GM12891 (cell line): ENCODE data around the gene ETNK1. TPM values are rescaled to one million over a fixed set of nuclear protein-coding genes. Genes with fewer than 3 reads are reported as not detected.
"Not testable (repeated sequence)": the region's sequence is repeated elsewhere in the genome, so short reads cannot be mapped to it uniquely, and the experiment has no call there.

Experiments
- DNase-seq: peaks from one replicate; pipeline ENCODE4 v3.0.0; 2011; ENCODE audit warnings: low spot score; ENCODE audit not compliant: insufficient read length
- FAIRE-seq: peaks from 2 replicates; lab custom pipeline; 2011; peaks lifted over from hg19 to GRCh38; lab: Jason Lieb, UNC
- PAX5 ChIP-seq: IDR thresholded peaks from 2 replicates; pipeline ENCODE4 v1.6.1; 2011; ENCODE audit warnings: low read length, moderate library complexity, mild to moderate bottlenecking; ENCODE audit not compliant: insufficient read depth, severe bottlenecking
- POLR2A ChIP-seq: IDR thresholded peaks from 2 replicates; pipeline ENCODE4 v1.6.1; 2011; ENCODE audit warnings: low read depth, low read length, control low read depth
- POLR2AphosphoS5 ChIP-seq: IDR thresholded peaks from 2 replicates; pipeline ENCODE4 v1.6.1; 2011; ENCODE audit warnings: low read depth, low read length, control low read depth
- POU2F2 ChIP-seq: IDR thresholded peaks from 2 replicates; pipeline ENCODE4 v1.6.1; 2011; ENCODE audit warnings: low read depth, mild to moderate bottlenecking, control low read depth, low read length, moderate library complexity
- SPI1 ChIP-seq: IDR thresholded peaks from 2 replicates; pipeline ENCODE4 v1.6.1; 2011; ENCODE audit warnings: low read depth, low read length, control low read depth
- TAF1 ChIP-seq: IDR thresholded peaks from 2 replicates; pipeline ENCODE4 v1.6.1; 2011; ENCODE audit warnings: low read depth, low read length, control low read depth
- polyA plus RNA-seq: library from polyadenylated mRNA; unstranded; fragments of >200 nt; gene quantifications from one replicate; pipeline ENCODE4 v1.2.1, GENCODE V29; 2012; ENCODE audit warnings: low read depth, missing spikeins, inconsistent platforms; ENCODE audit not compliant: missing spikeins

The ETNK1 gene, protein sequence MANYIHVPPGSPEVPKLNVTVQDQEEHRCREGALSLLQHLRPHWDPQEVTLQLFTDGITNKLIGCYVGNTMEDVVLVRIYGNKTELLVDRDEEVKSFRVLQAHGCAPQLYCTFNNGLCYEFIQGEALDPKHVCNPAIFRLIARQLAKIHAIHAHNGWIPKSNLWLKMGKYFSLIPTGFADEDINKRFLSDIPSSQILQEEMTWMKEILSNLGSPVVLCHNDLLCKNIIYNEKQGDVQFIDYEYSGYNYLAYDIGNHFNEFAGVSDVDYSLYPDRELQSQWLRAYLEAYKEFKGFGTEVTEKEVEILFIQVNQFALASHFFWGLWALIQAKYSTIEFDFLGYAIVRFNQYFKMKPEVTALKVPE
- 13.4 TPM for polyA plus RNA-seq

GRCh38 chr12:22624870-22625761 is at the start of gene ETNK1:
TSS of gene ETNK1 (plus strand) at chr12:22625171. CDS start at chr12:22625431, 260 bp downstream.
- FAIRE-seq (peak; percentile 97), DNase-seq (peak; percentile 59)
- TF ChIP-seq POLR2AphosphoS5, result peak; percentile 81
- TF ChIP-seq TAF1, result peak; percentile 54; the same call in 1 of the 2 replicates
- TF ChIP-seq POLR2A, result peak; percentile 66
- TF ChIP-seq PAX5, result no peak
- TF ChIP-seq SPI1, result no peak

GRCh38 chr12:22576065-22576464 is 48.9 kb upstream of the ETNK1 start:
- no peak for TF ChIP-seq POLR2AphosphoS5
- TF ChIP-seq SPI1, result no peak
- no peak for TF ChIP-seq PAX5
- TF ChIP-seq POU2F2, result no peak
- no peak for TF ChIP-seq TAF1
- no peak for TF ChIP-seq POLR2A
- DNase-seq (no peak), FAIRE-seq (no peak)

- no peak for DNase-seq
- TF ChIP-seq TAF1, result no peak
- TF ChIP-seq POLR2AphosphoS5, result no peak
- no peak for TF ChIP-seq POU2F2
- TF ChIP-seq SPI1, result no peak
- no peak for TF ChIP-seq POLR2A
- no peak for TF ChIP-seq PAX5
- no peak for FAIRE-seq
Measured at GRCh38 chr12:22576473-22576872, 48.5 kb upstream of the ETNK1 start.

- TF ChIP-seq POLR2AphosphoS5 (no peak), PAX5 (no peak), TAF1 (no peak), SPI1 (no peak), POU2F2 (no peak), POLR2A (no peak)
- DNase-seq, result no peak
- no peak for FAIRE-seq
Measured at GRCh38 chr12:22577667-22578066, 47.3 kb upstream of the ETNK1 start.

- no peak for TF ChIP-seq TAF1
- TF ChIP-seq POU2F2, result no peak
- no peak for TF ChIP-seq POLR2AphosphoS5
- no peak for TF ChIP-seq PAX5
- TF ChIP-seq POLR2A, result no peak
- TF ChIP-seq SPI1, result no peak
- FAIRE-seq (no peak), DNase-seq (no peak)
Measured at GRCh38 chr12:22578328-22578727, 46.6 kb upstream of the ETNK1 start.

DNA sequence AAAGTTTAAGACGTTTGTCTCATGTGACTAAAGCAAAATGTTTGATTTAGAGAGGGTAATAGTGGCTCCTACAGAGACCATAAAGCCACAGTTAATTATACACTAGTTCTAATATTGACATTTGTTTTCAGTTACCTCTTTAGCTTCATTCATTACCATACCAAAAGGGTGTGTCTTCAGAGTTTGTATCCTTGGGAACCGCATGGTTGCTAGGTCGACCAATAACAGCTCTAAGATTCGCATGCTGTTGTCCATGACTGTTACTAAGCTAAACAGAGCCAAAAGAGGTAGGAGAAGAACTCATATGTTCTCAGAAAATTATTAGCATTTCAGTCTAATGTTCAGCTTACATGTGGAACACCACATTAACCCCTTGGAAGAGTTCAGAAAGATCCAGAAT is 36.2 kb upstream of the ETNK1 start:
- TF ChIP-seq SPI1, result no peak
- TF ChIP-seq POU2F2, result no peak
- TF ChIP-seq POLR2AphosphoS5, result no peak
- no peak for TF ChIP-seq TAF1
- TF ChIP-seq POLR2A, result no peak
- TF ChIP-seq PAX5, result no peak
- FAIRE-seq (no peak), DNase-seq (no peak)

DNA sequence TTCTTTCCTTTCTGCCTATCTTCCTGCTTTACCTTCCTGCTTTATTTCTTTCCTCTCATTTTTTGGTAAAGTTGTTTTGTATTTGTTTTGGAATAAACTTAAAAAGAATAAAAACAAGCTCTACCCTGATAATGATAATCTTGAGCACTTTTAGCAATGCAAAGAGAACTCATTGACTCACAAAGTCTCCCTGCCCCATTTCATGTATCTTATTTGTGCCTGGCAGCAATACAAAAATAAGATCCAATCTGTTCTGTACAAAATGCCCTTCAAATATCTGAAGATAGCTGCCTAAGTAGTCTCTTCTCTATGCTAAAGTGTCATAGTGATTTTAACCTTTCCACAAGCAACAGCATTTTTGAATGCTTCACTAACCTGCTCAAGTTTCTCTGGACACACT is 31.1 kb upstream of the ETNK1 start:
- DNase-seq (no peak), FAIRE-seq (no peak)
- TF ChIP-seq SPI1, result no peak
- no peak for TF ChIP-seq POU2F2
- no peak for TF ChIP-seq TAF1
- no peak for TF ChIP-seq POLR2A
- TF ChIP-seq PAX5, result no peak
- no peak for TF ChIP-seq POLR2AphosphoS5

DNA sequence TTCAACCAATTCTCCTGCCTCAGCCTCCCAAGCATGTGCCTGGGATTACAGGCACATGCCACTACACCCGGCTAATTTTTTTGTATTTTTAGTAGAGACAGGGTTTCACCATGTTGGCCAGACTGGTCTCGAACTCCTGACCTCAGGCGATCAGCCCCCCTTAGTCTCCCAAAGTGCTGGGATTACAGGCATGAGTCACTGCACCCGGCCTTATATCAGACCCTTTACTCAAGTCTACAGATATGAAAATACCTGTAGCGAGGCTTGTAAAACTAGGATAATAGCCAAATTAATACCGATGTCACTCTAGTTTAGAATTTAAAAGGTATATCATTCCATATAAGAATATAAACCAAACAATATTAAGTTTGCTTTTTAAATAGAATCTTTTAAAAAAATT is 27.4 kb upstream of the ETNK1 start:
- not testable (repeated sequence) for DNase-seq, FAIRE-seq

GRCh38 chr12:22598141-22598762 is 26.7 kb upstream of the ETNK1 start:
- no peak for TF ChIP-seq POU2F2
- TF ChIP-seq SPI1, result no peak
- no peak for TF ChIP-seq PAX5
- TF ChIP-seq POLR2AphosphoS5, result no peak
- no peak for TF ChIP-seq TAF1
- no peak for TF ChIP-seq POLR2A
- FAIRE-seq, result no peak
- DNase-seq, result no peak
